PC-9 (cell line): ENCODE data around the gene MAZ. TPM values are rescaled to one million over a fixed set of nuclear protein-coding genes. Genes with fewer than 3 reads are reported as not detected.

Source experiments
- BruUV-seq: library from RNA; stranded (reverse); fragments of 400-500 nt; replicated peaks from 2 replicates; lab custom pipeline; 2021; lab: Mats Ljungman, UMichigan
- CTCF ChIA-PET: fragments of 300-600 bp; sonication (Branson Sonifier 250); formaldehyde crosslinking; loops from one replicate; lab custom pipeline; 2022; ENCODE audit warnings: antibody characterized with exemption; lab: Charles Lee
- POLR2A ChIA-PET: fragments of 300-600 bp; sonication (Branson Sonifier 250); formaldehyde crosslinking; loops from one replicate; lab custom pipeline; 2022; ENCODE audit warnings: antibody characterized with exemption; ENCODE audit not compliant: unreplicated experiment; lab: Charles Lee
- DNase-seq, 2 experiments: peaks; one replicate each; pipeline versions ENCODE4 v3.0.0 to v3.0.0-alpha.2; 2015 to 2022; ENCODE audit warnings: mixed read lengths in 1 of 2
- H2AFZ ChIP-seq: fragments of 200-600 bp; sonication (generic); 2 replicates; pipeline ENCODE4 v1.8.1; 2017; ENCODE audit warnings: antibody characterized with exemption
- H3F3A ChIP-seq: fragments of 200-600 bp; sonication (generic); 2 replicates; pipeline ENCODE4 v1.8.1; 2017; ENCODE audit warnings: antibody characterized with exemption, mild to moderate bottlenecking, low read depth; ENCODE audit not compliant: insufficient read depth
- H3K27ac ChIP-seq: fragments of 200-600 bp; sonication (generic); 2 replicates; pipeline ENCODE4 v1.6.1; 2016; ENCODE audit warnings: mixed run types
- H3K27me3 ChIP-seq: fragments of 200-600 bp; sonication (generic); 2 replicates; pipeline ENCODE4 v1.6.1; 2016; ENCODE audit warnings: low read depth, mixed run types; ENCODE audit not compliant: insufficient read depth
- H3K36me3 ChIP-seq: fragments of 200-600 bp; sonication (generic); 2 replicates; pipeline ENCODE4 v1.6.1; 2016; ENCODE audit warnings: low read depth, mixed run types
- H3K4me1 ChIP-seq: fragments of 200-600 bp; sonication (generic); replicated peaks from 2 replicates; pipeline ENCODE4 v1.6.1; 2016; ENCODE audit warnings: mixed run types; ENCODE audit not compliant: insufficient read depth
- H3K4me2 ChIP-seq: fragments of 200-600 bp; sonication (generic); 2 replicates; pipeline ENCODE4 v1.6.1; 2017; ENCODE audit warnings: mixed run types
- H3K4me3 ChIP-seq: fragments of 200-600 bp; sonication (generic); 2 replicates; pipeline ENCODE4 v1.6.1; 2016; ENCODE audit warnings: mixed run types
- H3K79me2 ChIP-seq: fragments of 200-600 bp; sonication (generic); 2 replicates; pipeline ENCODE4 v1.6.1; 2017; ENCODE audit warnings: low read depth, mixed run types
- H3K9me2 ChIP-seq: fragments of 200-600 bp; sonication (generic); 2 replicates; pipeline ENCODE4 v1.8.1; 2017; ENCODE audit warnings: mild to moderate bottlenecking; ENCODE audit not compliant: insufficient read depth
- H3K9me3 ChIP-seq: fragments of 200-600 bp; sonication (generic); 2 replicates; pipeline ENCODE4 v1.8.1; 2016; ENCODE audit warnings: low read depth; ENCODE audit not compliant: insufficient read depth
- H4K20me1 ChIP-seq: fragments of 200-600 bp; sonication (generic); 2 replicates; pipeline ENCODE4 v1.8.1; 2017; ENCODE audit not compliant: insufficient read depth
- CTCF ChIP-seq: fragments of 200-600 bp; sonication (generic); conservative IDR thresholded peaks from 2 replicates; pipeline ENCODE4 v1.6.1; 2017; ENCODE audit warnings: mixed run types, antibody characterized with exemption, mild to moderate bottlenecking, moderate library complexity
- EZH2 ChIP-seq: fragments of 200-600 bp; sonication (generic); IDR thresholded peaks from 2 replicates; pipeline ENCODE4 v1.8.0; 2017; ENCODE audit warnings: antibody characterized with exemption, low read depth
- intact Hi-C: fragments of 100-400 bp; cut with micrococcal nuclease; formaldehyde crosslinking; loops from one replicate; pipeline ENCODE4 v1.10.0; 2022; ENCODE audit not compliant: unreplicated experiment
- total RNA-seq: library from RNA; stranded (reverse); gene quantifications from 2 replicates; pipeline ENCODE4 v1.2.3, GENCODE V29; 2021

Gene MAZ
- total RNA-seq, 1 experiment from 2014 or later = 481 TPM

- Histone ChIP-seq H3K27me3 (no peaks in the 10 kb centered on the region), H3K36me3 (0 out of 2 replicates have a peak, but pooled peaks cover 2% of the 10 kb centered on the region), H3K4me3 (no peak overlapping the region), H3K4me2 (no peak overlapping the region), H4K20me1 (0 out of 2 replicates have a peak, but pooled peaks cover 3% of the 10 kb centered on the region), H3F3A (peaks cover 58% of the 10 kb centered on the region), H3K9me2 (no peaks in the 10 kb centered on the region), H3K9me3 (no peaks in the 10 kb centered on the region), H3K27ac (no peak overlapping the region), H2AFZ (no peak overlapping the region), H3K79me2 (peaks cover 28% of the 10 kb centered on the region), H3K4me1 (peaks cover 48% of the 10 kb centered on the region)
- TF ChIP-seq CTCF = no peak
- no peak for TF ChIP-seq EZH2
- ChIA-PET CTCF (interaction anchor here (0.6 kb wide), 1 partner anchor 38 kb away, joined by 9 read pairs; no protein-coding TSS in a partner anchor), POLR2A (interaction anchor here (0.6 kb wide), 1 partner anchor 202 kb away, joined by 14 read pairs; no protein-coding TSS in a partner anchor)
- intact Hi-C loops = loop anchor here (10.0 kb wide), 1 partner anchor 219 kb away; no protein-coding TSS in a partner anchor
- DNase-seq = no peak
- no TSS peak for BruUV-seq
These were observed 7.6 kb downstream of the MAZ start for GRCh38 chr16:29813644-29814562.

- Histone ChIP-seq H3K9me3 (no peaks in the 10 kb centered on the region), H4K20me1 (no peaks in the 10 kb centered on the region), H3K4me2 (peak overlapping the region; percentile 82; the same call in 1 of the 2 replicates), H2AFZ (no peak overlapping the region), H3K36me3 (no peaks in the 10 kb centered on the region), H3K9me2 (no peaks in the 10 kb centered on the region), H3K79me2 (peaks cover 21% of the 10 kb centered on the region), H3F3A (peaks cover 55% of the 10 kb centered on the region), H3K4me1 (peaks cover 45% of the 10 kb centered on the region), H3K27ac (no peak overlapping the region), H3K4me3 (no peak overlapping the region), H3K27me3 (no peaks in the 10 kb centered on the region)
- TF ChIP-seq CTCF = no peak
- TF ChIP-seq EZH2 = no peak
- ChIA-PET POLR2A (interaction anchor here (0.6 kb wide), 2 partner anchors 151 to 203 kb away, joined by 3 to 14 read pairs; no protein-coding TSS in a partner anchor), CTCF (interaction anchor here (0.6 kb wide), 1 partner anchor 37 kb away, joined by 9 read pairs; no protein-coding TSS in a partner anchor)
- DNase-seq = no peak
- intact Hi-C loops = loop anchor here (10.0 kb wide), 1 partner anchor 220 kb away; no protein-coding TSS in a partner anchor
- BruUV-seq = no TSS peak
These were observed 8.3 kb downstream of the MAZ start for GRCh38 chr16:29814592-29814991.

- H2AFZ ChIP-seq = peak overlapping the region; percentile 89; the same call in 1 of the 2 replicates
- peaks cover 21% of the 10 kb centered on the region for H3K79me2 ChIP-seq
- intact Hi-C loops = loop anchor here (10.0 kb wide), 1 partner anchor 220 kb away; no protein-coding TSS in a partner anchor
- H3K9me3 ChIP-seq = no peaks in the 10 kb centered on the region
- TSS peak; percentile 35 for BruUV-seq
- ChIA-PET CTCF (interaction anchor here (0.5 to 1.0 kb wide), 6 partner anchors 10 to 147 kb away, joined by 3 to 6 read pairs (median 3); partner anchors contain the start of genes KIF22, SEZ6L2 and TMEM219), POLR2A (interaction anchor here (0.5 to 1.0 kb wide), 5 partner anchors 9 to 152 kb away, joined by 3 to 15 read pairs (median 4); no protein-coding TSS in a partner anchor)
- TF ChIP-seq EZH2 (no peak), CTCF (no peak)
- peaks cover 55% of the 10 kb centered on the region for H3F3A ChIP-seq
- no peaks in the 10 kb centered on the region for H3K9me2 ChIP-seq
- no peak for DNase-seq
- H3K4me2 ChIP-seq = peak overlapping the region; percentile 82
- no peaks in the 10 kb centered on the region for H3K36me3 ChIP-seq
- H3K27ac ChIP-seq = 0 out of 2 replicates have a peak overlapping the region, but pooled peaks have one; percentile 55
- no peaks in the 10 kb centered on the region for H4K20me1 ChIP-seq
- H3K27me3 ChIP-seq = no peaks in the 10 kb centered on the region
- peaks cover 50% of the 10 kb centered on the region for H3K4me1 ChIP-seq
- H3K4me3 ChIP-seq = peak overlapping the region; percentile 83; the same call in 1 of the 2 replicates
These were observed 8.8 kb downstream of the MAZ start for GRCh38 chr16:29815032-29815721.
